Prostate gland (tissue), 2 donors: Measurements from ENCODE around the gene PBXIP1.

Experiments used
- POLR2A ChIP-seq: fragments of 450-650 bp; IDR thresholded peaks from one replicate; pipeline ENCODE4 v1.6.1; 2016; ENCODE audit warnings: antibody characterized with exemption, mild to moderate bottlenecking
- POLR2AphosphoS5 ChIP-seq: sonication (generic); formaldehyde crosslinking; IDR thresholded peaks from one replicate; pipeline ENCODE4 v1.6.1; 2017; ENCODE audit warnings: antibody characterized with exemption
- TF ChIP-seq, protein P1 (sequence below), 4 experiments: fragments of 200-600 bp in 2 of 4; fragments of 450-650 bp in 2 of 4; sonication (generic) in 2 of 4; IDR thresholded peaks; 1 replicate in 3 of 4; 2 replicates in 1 of 4; pipeline ENCODE4 v1.5.1; 2016 to 2019; ENCODE audit warnings: antibody characterized with exemption in 4 of 4, mild to moderate bottlenecking in 2 of 4, moderate library complexity in 2 of 4

DNA sequence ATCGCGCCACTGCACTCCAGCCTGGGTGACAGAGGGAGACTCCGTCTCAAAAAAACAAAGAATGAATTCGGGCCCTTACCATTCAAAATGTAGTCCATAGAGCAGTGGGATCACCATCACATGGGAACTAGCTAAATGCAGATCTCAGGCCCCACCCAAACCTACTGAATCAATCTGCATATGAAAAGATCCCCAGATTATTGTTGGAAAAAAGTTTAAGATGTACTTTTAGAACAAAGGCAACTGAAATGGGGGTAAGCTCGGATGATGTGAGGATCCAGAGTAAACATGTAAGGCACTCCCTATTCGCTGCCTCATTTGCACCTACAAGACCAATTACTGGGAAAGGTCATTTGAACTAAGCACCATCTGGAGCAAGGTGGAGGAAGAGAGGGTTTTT, 26.4 kb upstream of the PBXIP1 start:
- TF ChIP-seq, protein P1, sequence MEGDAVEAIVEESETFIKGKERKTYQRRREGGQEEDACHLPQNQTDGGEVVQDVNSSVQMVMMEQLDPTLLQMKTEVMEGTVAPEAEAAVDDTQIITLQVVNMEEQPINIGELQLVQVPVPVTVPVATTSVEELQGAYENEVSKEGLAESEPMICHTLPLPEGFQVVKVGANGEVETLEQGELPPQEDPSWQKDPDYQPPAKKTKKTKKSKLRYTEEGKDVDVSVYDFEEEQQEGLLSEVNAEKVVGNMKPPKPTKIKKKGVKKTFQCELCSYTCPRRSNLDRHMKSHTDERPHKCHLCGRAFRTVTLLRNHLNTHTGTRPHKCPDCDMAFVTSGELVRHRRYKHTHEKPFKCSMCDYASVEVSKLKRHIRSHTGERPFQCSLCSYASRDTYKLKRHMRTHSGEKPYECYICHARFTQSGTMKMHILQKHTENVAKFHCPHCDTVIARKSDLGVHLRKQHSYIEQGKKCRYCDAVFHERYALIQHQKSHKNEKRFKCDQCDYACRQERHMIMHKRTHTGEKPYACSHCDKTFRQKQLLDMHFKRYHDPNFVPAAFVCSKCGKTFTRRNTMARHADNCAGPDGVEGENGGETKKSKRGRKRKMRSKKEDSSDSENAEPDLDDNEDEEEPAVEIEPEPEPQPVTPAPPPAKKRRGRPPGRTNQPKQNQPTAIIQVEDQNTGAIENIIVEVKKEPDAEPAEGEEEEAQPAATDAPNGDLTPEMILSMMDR (IDR thresholded peaks at IDR 0.05), result no peak
- TF ChIP-seq POLR2AphosphoS5, result no peak
- TF ChIP-seq POLR2A, result no peak
